Measurements from ENCODE around the gene DCDC2B.

GRCh38 chr1:32186077-32186476 is 22.8 kb upstream of the DCDC2B start:
- no peak for TF ChIP-seq MAX (IDR thresholded peaks at IDR 0.05)
- no peak for TF ChIP-seq CTCF (IDR thresholded peaks at IDR 0.05 in 2 of 3, conservative IDR thresholded peaks at IDR 0.05 in 1 of 3; ENCODE audit: borderline replicate concordance in 1 of 3, insufficient read depth in 1 of 3, low read depth in 2 of 3, low read length in 2 of 3)

All from HCT116 (cell line).